Urothelium cell line (cell line): ENCODE measurements around the gene METTL9.
"Not testable (repeated sequence)": the region's sequence is repeated elsewhere in the genome, so short reads cannot be mapped to it uniquely, and the experiment has no call there.

Source experiments
- DNase-seq: peaks from one replicate; pipeline ENCODE4 v3.0.0; 2011; ENCODE audit warnings: low spot score, mixed read lengths
- FAIRE-seq: peaks from 2 replicates; lab custom pipeline; 2011; peaks lifted over from hg19 to GRCh38; lab: Jason Lieb, UNC

The METTL9 gene

DNA sequence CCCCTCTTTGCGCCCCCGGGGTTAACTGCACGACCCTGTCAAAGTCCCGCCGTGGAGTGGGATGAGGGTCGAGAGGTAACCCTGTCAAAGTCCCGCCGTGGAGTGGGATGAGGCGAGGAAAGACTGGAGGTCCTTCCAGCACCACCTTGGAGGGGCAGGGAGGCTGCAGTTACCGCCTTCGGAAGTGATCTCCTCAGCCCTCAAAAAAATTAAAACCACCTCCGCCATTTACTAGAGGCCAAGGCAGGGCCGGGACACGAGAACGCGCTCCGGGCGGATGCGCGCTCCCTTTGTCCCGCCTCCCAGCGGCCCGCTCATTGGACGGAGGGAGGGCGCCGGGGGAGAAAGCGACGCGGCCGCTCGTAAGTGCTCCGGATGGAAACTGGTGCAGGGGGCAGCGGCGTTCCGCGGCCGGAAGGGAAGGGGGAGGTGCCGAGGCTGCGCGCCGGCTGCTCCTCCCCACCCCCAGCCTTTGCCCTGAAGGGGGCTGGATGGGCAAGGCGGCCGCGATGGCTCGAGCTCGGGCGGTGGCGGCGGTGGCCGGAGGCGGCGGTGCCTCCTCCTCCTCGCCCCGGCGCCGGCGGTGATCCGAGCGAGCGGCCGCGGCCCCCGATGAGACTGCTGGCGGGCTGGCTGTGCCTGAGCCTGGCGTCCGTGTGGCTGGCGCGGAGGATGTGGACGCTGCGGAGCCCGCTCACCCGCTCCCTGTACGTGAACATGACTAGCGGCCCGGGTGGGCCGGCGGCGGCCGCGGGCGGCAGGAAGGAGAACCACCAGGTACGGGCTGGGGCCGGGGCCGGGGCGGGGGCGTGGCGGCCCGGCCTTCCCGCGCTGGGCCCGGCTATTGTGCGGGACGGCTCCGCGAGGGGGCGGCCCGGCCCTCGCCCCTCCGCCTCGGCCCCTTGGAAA is at the start of gene METTL9:
TSS of gene METTL9 (plus strand) at position 456 of the 909 bp plus-strand sequence. CDS start at position 613, 157 bp downstream.
- DNase-seq: peak; percentile 93
- FAIRE-seq: no peak

DNA sequence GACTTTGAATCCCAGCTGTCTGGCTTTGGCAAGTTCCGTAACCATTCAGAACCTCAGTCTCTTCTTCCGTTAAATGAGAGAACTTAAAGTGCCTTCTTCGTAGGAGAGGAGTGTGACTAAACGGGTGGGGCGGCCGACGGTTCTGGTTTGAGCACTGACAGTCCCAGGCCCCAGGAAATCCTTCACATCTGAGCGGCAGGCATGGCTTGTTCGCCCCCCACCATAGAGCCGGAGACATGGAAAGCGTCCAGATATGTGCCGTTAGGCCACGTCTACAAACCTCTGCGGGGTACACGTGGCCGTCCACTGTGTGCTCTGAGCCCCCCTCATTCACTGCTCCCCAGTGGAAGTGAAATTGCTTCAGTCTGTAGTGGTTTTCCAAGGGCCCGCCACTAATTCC is 49.4 kb upstream of the METTL9 start:
- FAIRE-seq, DNase-seq: not testable (repeated sequence)

- FAIRE-seq, DNase-seq: not testable (repeated sequence)
These were observed 48.9 kb upstream of the METTL9 start for GRCh38 chr16:21550435-21550834.

DNA sequence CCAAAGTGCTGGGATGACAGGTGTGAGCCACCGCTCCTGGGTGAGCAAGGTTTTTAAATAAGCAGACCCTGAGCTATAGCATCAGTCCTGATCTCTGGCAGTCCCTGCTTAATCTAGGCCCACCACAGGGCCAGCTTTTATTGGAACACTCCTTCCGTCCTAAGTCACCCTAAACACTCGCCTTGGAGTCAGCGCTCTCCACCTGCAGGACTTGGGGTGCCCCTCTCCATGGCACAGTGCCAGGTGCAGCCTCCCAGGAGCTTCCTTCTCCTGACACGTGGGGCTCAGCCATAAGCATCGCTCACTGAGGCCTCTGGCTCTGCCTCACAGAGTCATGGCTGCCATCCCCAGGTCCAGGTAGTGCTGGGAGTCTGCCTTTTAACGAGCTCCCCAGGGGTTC is 48.3 kb upstream of the METTL9 start:
- not testable (repeated sequence) for FAIRE-seq, DNase-seq

DNA sequence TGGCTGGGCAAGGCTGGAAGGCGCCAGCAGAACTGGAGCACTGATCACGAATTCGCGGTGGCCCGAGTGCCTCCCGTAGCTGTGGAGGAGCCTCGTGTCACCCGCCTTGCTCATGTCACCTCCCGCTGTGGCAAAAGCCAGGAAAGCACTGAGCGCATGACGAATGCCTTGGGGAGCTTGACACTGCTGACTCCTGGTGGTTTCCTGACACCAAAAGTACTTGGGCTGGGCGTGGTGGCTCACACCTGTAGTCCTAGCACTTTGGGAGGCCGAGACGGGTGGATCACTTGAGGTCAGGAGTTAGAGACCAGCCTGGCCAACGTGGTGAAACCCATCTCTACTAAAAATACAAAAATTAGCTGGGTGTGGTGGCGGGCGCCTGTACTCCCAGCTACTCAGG is 47.8 kb upstream of the METTL9 start:
- FAIRE-seq, DNase-seq: not testable (repeated sequence)

- not testable (repeated sequence) for DNase-seq, FAIRE-seq
These were observed 45.7 kb upstream of the METTL9 start for GRCh38 chr16:21553481-21554296.

GRCh38 chr16:21554795-21555585 is 44.4 kb upstream of the METTL9 start:
- FAIRE-seq (no peak), DNase-seq (peak; percentile 84)

DNA sequence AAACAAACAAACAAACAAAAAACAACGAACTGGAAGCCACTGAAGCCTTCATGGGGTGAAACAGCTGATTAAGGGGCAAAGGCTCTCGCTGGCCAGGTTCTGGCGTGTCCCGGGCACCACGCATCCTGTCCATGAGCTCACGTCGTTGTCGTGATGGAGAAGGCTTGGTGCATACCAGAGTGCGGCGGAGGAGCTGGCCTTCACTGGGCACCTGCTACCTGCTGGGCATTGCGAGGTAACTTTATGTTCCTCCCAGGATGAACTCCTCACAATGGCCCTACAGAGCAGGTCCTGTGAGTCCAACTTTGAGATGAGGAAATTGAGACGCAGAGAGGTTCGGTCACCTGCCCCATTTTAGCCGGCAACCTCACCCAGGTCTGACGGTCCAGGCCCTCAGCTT is 43.8 kb upstream of the METTL9 start:
- not testable (repeated sequence) for FAIRE-seq

GRCh38 chr16:21556026-21556595 is 43.3 kb upstream of the METTL9 start:
- FAIRE-seq, DNase-seq: not testable (repeated sequence)

More for the DNA sequence above, 43.8 kb upstream of the METTL9 start:
- DNase-seq: not testable (repeated sequence)

DNA sequence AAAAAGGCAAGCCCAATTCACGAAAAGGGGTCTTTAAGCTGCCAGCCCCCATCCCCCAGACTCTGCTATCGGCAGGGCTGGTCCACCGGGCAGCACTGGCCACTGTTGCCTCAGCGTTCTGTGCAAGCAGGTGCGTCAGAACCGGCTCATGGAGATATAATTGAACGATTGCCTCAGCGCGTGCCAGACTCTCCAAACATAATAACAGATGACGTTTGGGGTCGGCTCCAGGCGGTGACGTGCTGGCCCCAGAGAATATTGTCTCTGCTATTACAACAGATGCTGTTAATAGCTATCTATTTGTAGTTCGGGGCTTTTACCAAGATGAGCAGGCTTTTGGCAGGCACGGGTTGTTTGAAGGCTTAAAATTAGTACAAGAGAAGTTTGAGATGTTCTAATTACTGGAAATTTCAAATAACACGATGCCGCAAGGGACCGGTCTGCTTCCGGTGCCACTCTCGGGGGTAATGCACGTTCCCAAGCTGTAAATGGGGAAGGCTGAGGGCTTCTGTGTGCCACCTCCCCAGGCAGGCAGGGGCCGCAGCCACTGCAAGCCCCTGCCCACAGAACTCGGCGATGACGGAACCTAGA is 42.6 kb upstream of the METTL9 start:
- not testable (repeated sequence) for FAIRE-seq

DNA sequence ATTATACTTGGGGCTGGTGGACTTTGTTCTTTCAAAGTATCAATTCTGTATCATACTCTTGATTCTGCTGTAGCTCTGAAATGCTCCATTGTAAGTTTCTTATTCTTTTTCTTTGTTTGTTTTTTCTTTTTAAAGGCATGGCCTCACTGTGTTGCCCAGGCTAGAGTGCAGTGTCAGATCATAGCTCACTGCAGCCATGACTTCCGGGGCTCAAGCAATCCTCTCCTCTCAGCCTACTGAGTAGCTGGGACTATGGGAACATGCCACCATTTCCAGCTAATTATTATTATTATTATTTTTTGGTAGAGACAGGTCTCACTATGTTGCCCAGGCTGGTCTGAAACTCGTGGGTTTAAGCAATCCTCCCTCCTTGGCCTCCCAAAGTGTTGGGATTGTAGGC is 38.9 kb upstream of the METTL9 start:
- no peak for FAIRE-seq
- no peak for DNase-seq

More for the DNA sequence above, 42.6 kb upstream of the METTL9 start:
- not testable (repeated sequence) for DNase-seq

- FAIRE-seq: no peak
- no peak for DNase-seq
These were observed 35.7 kb upstream of the METTL9 start for GRCh38 chr16:21563676-21564075.

- not testable (repeated sequence) for FAIRE-seq, DNase-seq
These were observed 35.0 kb upstream of the METTL9 start for GRCh38 chr16:21564367-21564766.

GRCh38 chr16:21565507-21565860 is 33.9 kb upstream of the METTL9 start:
- DNase-seq: no peak
- no peak for FAIRE-seq

- DNase-seq (no peak), FAIRE-seq (no peak)
These were observed 33.3 kb upstream of the METTL9 start for GRCh38 chr16:21565861-21566669.

DNA sequence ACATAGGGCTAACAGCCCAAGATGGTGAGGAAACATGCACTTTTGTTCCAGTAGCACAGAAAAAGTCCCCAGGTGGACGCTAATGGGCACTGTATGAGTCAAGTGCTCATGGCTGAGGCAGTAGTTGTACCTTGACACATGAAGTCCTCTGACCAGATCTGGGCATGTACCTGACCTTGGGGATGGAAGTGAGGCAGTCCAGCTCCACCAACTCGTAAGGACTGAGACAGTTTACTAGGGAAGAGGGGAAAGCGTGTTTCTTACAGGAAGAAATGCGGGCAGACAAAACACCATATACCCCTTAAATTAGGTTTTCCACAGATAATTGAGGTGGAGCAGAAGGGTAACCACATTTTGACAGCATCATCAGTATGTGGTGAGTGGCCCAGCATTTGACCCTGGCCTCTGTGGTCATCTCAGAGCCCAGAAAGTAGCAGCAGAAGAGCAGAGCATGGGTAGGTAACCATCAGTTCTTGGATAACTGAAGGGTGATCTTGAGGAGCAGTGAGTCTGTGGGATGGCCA is 32.4 kb upstream of the METTL9 start:
- FAIRE-seq: no peak
- DNase-seq: no peak

DNA sequence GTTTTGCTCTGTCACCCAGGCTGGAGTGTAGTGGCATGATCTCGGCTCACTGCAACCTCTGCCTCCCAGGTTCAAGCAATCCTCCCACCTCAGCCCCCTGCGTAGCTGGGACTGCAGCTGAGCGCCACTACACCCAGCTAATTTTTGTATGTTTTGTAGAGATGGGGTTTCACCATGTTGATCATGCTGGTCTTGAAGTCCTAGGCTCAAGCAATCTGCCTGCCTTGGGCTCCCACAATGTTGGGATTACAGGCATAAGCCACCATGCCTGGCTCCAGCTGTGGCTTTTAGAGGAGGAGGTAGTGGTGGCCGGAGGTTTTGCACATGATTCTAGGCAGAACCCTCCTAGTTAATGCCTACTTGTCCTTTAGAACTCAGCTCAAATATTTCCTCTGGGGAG is 31.9 kb upstream of the METTL9 start:
- not testable (repeated sequence) for DNase-seq

GRCh38 chr16:21568502-21569189 is 30.7 kb upstream of the METTL9 start:
- FAIRE-seq (no peak), DNase-seq (no peak)

More for the DNA sequence above, 31.9 kb upstream of the METTL9 start:
- FAIRE-seq: not testable (repeated sequence)
